OCI-LY1 (cell line): Measurements from ENCODE around the gene NELL1.

ENCODE experiments used
- H2AFZ ChIP-seq: fragments of 200-600 bp; sonication (generic), shearing (Covaris generic); 2 replicates; pipeline ENCODE4 v1.6.0; 2014; ENCODE audit warnings: antibody characterized with exemption, mild to moderate bottlenecking, low read length
- H3F3A ChIP-seq: fragments of 200-600 bp; sonication (generic), shearing (Covaris generic); 2 replicates; pipeline ENCODE4 v1.6.0; 2014; ENCODE audit warnings: mild to moderate bottlenecking, antibody characterized with exemption, low read length, moderate library complexity; ENCODE audit not compliant: insufficient read depth
- H3K27ac ChIP-seq: fragments of 200-600 bp; sonication (generic); 2 replicates; pipeline ENCODE4 v1.5.1; 2014; ENCODE audit warnings: low read length, mixed run types, mild to moderate bottlenecking, low read depth; ENCODE audit not compliant: poor library complexity, severe bottlenecking
- H3K27me3 ChIP-seq: fragments of 200-600 bp; sonication (generic); 2 replicates; pipeline ENCODE4 v1.6.0; 2014; ENCODE audit warnings: antibody characterized with exemption, mild to moderate bottlenecking, low read length, moderate library complexity; ENCODE audit not compliant: insufficient read depth
- H3K36me3 ChIP-seq: fragments of 200-600 bp; sonication (generic); 2 replicates; pipeline ENCODE4 v1.6.1; 2014; ENCODE audit warnings: mild to moderate bottlenecking, antibody characterized with exemption, low read length, moderate library complexity, mixed read lengths; ENCODE audit not compliant: insufficient read depth
- H3K4me1 ChIP-seq: fragments of 200-600 bp; sonication (generic); 2 replicates; pipeline ENCODE4 v1.5.1; 2014; ENCODE audit warnings: mild to moderate bottlenecking, low read length, moderate library complexity; ENCODE audit not compliant: insufficient read depth, severe bottlenecking
- H3K4me2 ChIP-seq: fragments of 200-600 bp; sonication (generic), shearing (Covaris generic); 2 replicates; pipeline ENCODE4 v1.6.1; 2014; ENCODE audit warnings: low read length
- H3K4me3 ChIP-seq: fragments of 200-600 bp; sonication (generic); 2 replicates; pipeline ENCODE4 v1.5.1; 2014; ENCODE audit warnings: low read length, low read depth, mild to moderate bottlenecking, mixed read lengths; ENCODE audit not compliant: poor library complexity, severe bottlenecking
- H3K79me2 ChIP-seq: fragments of 200-600 bp; shearing (Covaris generic); 2 replicates; pipeline ENCODE4 v1.6.1; 2016; ENCODE audit warnings: mixed run types, low read length, mixed read lengths; ENCODE audit not compliant: insufficient read depth
- H3K9ac ChIP-seq: fragments of 200-600 bp; sonication (generic), shearing (Covaris generic); 2 replicates; pipeline ENCODE4 v1.6.1; 2014; ENCODE audit warnings: mild to moderate bottlenecking, low read length, mixed read lengths
- H3K9me2 ChIP-seq: fragments of 200-600 bp; sonication (generic), shearing (Covaris generic); 2 replicates; pipeline ENCODE4 v1.6.1; 2014; ENCODE audit warnings: low read depth, mild to moderate bottlenecking, low read length, mixed read lengths
- H3K9me3 ChIP-seq: fragments of 200-600 bp; shearing (Covaris generic); 2 replicates; pipeline ENCODE4 v1.6.1; 2014; ENCODE audit warnings: low read length, mixed read lengths
- H4K20me1 ChIP-seq: fragments of 200-600 bp; sonication (generic), shearing (Covaris generic); 2 replicates; pipeline ENCODE4 v1.6.0; 2016; ENCODE audit warnings: mild to moderate bottlenecking, low read length; ENCODE audit not compliant: insufficient read depth
- CTCF ChIP-seq: fragments of 200-600 bp; sonication (generic), shearing (Covaris generic); IDR thresholded peaks from 2 replicates; pipeline ENCODE4 v1.5.1; 2017; ENCODE audit warnings: mild to moderate bottlenecking, antibody characterized with exemption, low read length, moderate library complexity, mixed read lengths
- EZH2 ChIP-seq: fragments of 200-600 bp; sonication (generic), shearing (Covaris generic); IDR thresholded peaks from 2 replicates; pipeline ENCODE4 v1.8.0; 2017; ENCODE audit warnings: borderline replicate concordance, mixed run types, mild to moderate bottlenecking, antibody characterized with exemption, low read length, moderate library complexity, mixed read lengths

The NELL1 gene

GRCh38 chr11:21174781-21175180 is 505.4 kb downstream of the NELL1 start:
- no peaks in the 10 kb centered on the region for H3K27me3 ChIP-seq

GRCh38 chr11:21177379-21177778 is 508.0 kb downstream of the NELL1 start:
- Histone ChIP-seq H2AFZ (no peak overlapping the region), H3K9ac (no peak overlapping the region), H3K4me1 (no peaks in the 10 kb centered on the region), H3K9me2 (no peaks in the 10 kb centered on the region), H3K27me3 (no peaks in the 10 kb centered on the region), H3K27ac (no peak overlapping the region), H3K4me2 (no peak overlapping the region), H3K79me2 (no peaks in the 10 kb centered on the region), H3F3A (no peaks in the 10 kb centered on the region), H3K9me3 (no peaks in the 10 kb centered on the region), H4K20me1 (no peaks in the 10 kb centered on the region), H3K36me3 (no peaks in the 10 kb centered on the region), H3K4me3 (no peak overlapping the region)
- TF ChIP-seq CTCF (no peak), EZH2 (no peak)

More at GRCh38 chr11:21174781-21175180, 505.4 kb downstream of the NELL1 start:
- Histone ChIP-seq H4K20me1 (no peaks in the 10 kb centered on the region), H3K9me3 (no peaks in the 10 kb centered on the region), H3K4me3 (no peak overlapping the region), H3K9me2 (no peaks in the 10 kb centered on the region), H2AFZ (no peak overlapping the region), H3K4me1 (no peaks in the 10 kb centered on the region), H3K36me3 (no peaks in the 10 kb centered on the region), H3F3A (no peaks in the 10 kb centered on the region), H3K4me2 (no peak overlapping the region), H3K9ac (no peak overlapping the region), H3K79me2 (no peaks in the 10 kb centered on the region), H3K27ac (no peak overlapping the region)
- no peak for TF ChIP-seq EZH2
- TF ChIP-seq CTCF, result no peak

- Histone ChIP-seq H3K4me3 (no peak overlapping the region), H3K27ac (no peak overlapping the region), H3K9ac (no peak overlapping the region), H3K27me3 (no peaks in the 10 kb centered on the region), H3K9me2 (no peaks in the 10 kb centered on the region), H3K4me2 (no peak overlapping the region), H4K20me1 (no peaks in the 10 kb centered on the region), H3F3A (no peaks in the 10 kb centered on the region), H2AFZ (no peak overlapping the region), H3K9me3 (no peaks in the 10 kb centered on the region), H3K4me1 (no peaks in the 10 kb centered on the region), H3K79me2 (no peaks in the 10 kb centered on the region), H3K36me3 (no peaks in the 10 kb centered on the region)
- no peak for TF ChIP-seq CTCF
- TF ChIP-seq EZH2, result no peak
Measured at GRCh38 chr11:21179770-21180169, 510.4 kb downstream of the NELL1 start.
